Measurements from ENCODE around the gene SLC35B3.

The SLC35B3 gene

DNA sequence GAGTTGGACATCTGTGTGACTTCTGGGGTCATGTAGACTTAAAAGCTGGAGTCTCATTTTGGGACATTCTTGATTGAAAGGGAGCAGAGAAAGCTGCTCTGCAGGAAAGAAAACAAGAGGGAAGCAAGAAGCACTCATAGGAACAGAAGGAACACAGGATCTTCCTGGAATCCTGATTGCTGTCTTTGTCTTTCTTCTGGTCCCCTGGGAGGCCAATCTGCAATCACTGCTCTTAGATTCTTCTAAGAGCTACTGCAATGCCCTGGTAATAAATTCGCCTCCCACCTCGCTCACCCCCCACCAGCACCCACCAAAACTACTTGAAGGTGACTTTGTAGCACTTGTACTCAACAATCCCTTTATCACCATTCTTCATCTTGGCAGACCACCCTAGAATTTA lies 51.8 kb downstream of the SLC35B3 start:
- no peak overlapping the region for H3K4me3 Mint-ChIP-seq
- no peaks in the 10 kb centered on the region for H3K9me3 Mint-ChIP-seq
- H3K4me1 Mint-ChIP-seq (ENCODE audit: low read depth), result no peaks in the 10 kb centered on the region
- peaks cover 5% of the 10 kb centered on the region for H3K27me3 Mint-ChIP-seq
- H3K27ac Mint-ChIP-seq, result no peak overlapping the region
- no peaks in the 10 kb centered on the region for H3K36me3 Mint-ChIP-seq (ENCODE audit: low read depth)

DNA sequence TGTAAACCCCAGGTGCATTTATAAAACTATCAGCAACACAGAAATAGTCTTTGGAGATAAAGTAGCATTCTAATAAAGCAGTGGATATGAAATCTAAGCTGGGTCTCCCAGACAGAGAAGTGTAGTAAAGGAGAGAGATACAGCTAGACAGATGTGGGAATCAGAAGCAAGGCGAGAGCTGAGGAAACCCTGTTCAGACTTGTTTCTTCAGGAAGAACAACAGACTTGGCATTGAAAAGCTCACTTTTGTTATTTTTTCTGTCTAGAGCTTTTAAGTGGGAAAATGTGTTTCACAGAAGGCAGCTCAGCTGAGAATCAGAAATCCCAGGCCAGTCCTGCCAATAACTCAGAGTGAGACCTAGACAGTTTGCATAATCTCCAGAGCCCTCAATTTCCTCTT lies 52.9 kb downstream of the SLC35B3 start:
- Mint-ChIP-seq H3K4me3 (no peak overlapping the region), H3K27me3 (peaks cover 5% of the 10 kb centered on the region), H3K9me3 (no peaks in the 10 kb centered on the region), H3K36me3 (ENCODE audit: low read depth) (no peaks in the 10 kb centered on the region), H3K4me1 (ENCODE audit: low read depth) (no peaks in the 10 kb centered on the region), H3K27ac (no peak overlapping the region)

- no peaks in the 10 kb centered on the region for H3K4me1 Mint-ChIP-seq (ENCODE audit: low read depth)
- H3K27ac Mint-ChIP-seq, result no peak overlapping the region
- no peak overlapping the region for H3K4me3 Mint-ChIP-seq
- H3K36me3 Mint-ChIP-seq (ENCODE audit: low read depth), result no peaks in the 10 kb centered on the region
- H3K27me3 Mint-ChIP-seq, result peaks cover 9% of the 10 kb centered on the region
- no peaks in the 10 kb centered on the region for H3K9me3 Mint-ChIP-seq
These were observed 59.4 kb downstream of the SLC35B3 start for GRCh38 chr6:8375916-8376315.
